GM18870 (cell line): Measurements from ENCODE around the gene RAB11FIP3.

Experiments used
- ATAC-seq: cut with Tn5 transposase; IDR thresholded peaks from one replicate; pipeline ENCODE4 v1.9.1; 2021; ENCODE audit warnings: moderate library complexity; ENCODE audit not compliant: unreplicated experiment

Gene RAB11FIP3

GRCh38 chr16:548586-548985 is 123.1 kb downstream of the RAB11FIP3 start:
- ATAC-seq = no peak

GRCh38 chr16:549544-550263 is 124.3 kb downstream of the RAB11FIP3 start:
- ATAC-seq = no peak

- ATAC-seq = no peak
Measured at GRCh38 chr16:551210-551609, 125.8 kb downstream of the RAB11FIP3 start.

- no peak for ATAC-seq
Measured at GRCh38 chr16:552171-552570, 126.7 kb downstream of the RAB11FIP3 start.

- no peak for ATAC-seq
Measured at GRCh38 chr16:553601-554296, 128.3 kb downstream of the RAB11FIP3 start.

- no peak for ATAC-seq
Measured at GRCh38 chr16:554297-554621, 128.8 kb downstream of the RAB11FIP3 start.

- ATAC-seq = no peak
Measured at GRCh38 chr16:554640-555365, 129.4 kb downstream of the RAB11FIP3 start.

- ATAC-seq = no peak
Measured at GRCh38 chr16:555528-556473, 130.4 kb downstream of the RAB11FIP3 start.

GRCh38 chr16:556474-557173 is 131.2 kb downstream of the RAB11FIP3 start:
- no peak for ATAC-seq

- ATAC-seq = no peak
Measured at GRCh38 chr16:557463-558297, 132.2 kb downstream of the RAB11FIP3 start.

- no peak for ATAC-seq
Measured at GRCh38 chr16:558298-559020, 133.0 kb downstream of the RAB11FIP3 start.

- no peak for ATAC-seq
Measured at GRCh38 chr16:559021-559380, 133.6 kb downstream of the RAB11FIP3 start.

- ATAC-seq = no peak
Measured at GRCh38 chr16:559411-560203, 134.2 kb downstream of the RAB11FIP3 start.

GRCh38 chr16:560204-560700 is 134.8 kb downstream of the RAB11FIP3 start, which contains the start of gene PRR35:
Gene PRR35 (plus strand): TSS chr16:560394. CDS start chr16:563295, 2,901 bp downstream.
- no peak for ATAC-seq

- ATAC-seq = no peak
Measured at GRCh38 chr16:560701-561412, 135.4 kb downstream of the RAB11FIP3 start.

- ATAC-seq = no peak
Measured at GRCh38 chr16:561413-561794, 136.0 kb downstream of the RAB11FIP3 start.
